ENCODE data around the gene TRAF3IP3.

- no peak for TF ChIP-seq CTCF (IDR thresholded peaks at IDR 0.05)
- TF ChIP-seq EP300 (IDR thresholded peaks at IDR 0.05) = no peak
Measured at GRCh38 chr1:209720326-209720725, 35.5 kb upstream of the TRAF3IP3 start.

All from upper lobe of left lung (tissue), 4 donors.